KMS-11 (cell line): ENCODE results near the gene UHRF2.

Experiments
- H2AFZ ChIP-seq: fragments of 200-600 bp; sonication (generic); 2 replicates; pipeline ENCODE4 v1.6.1; 2016; ENCODE audit warnings: antibody characterized with exemption, mixed run types, low read depth
- H3K27ac ChIP-seq: fragments of 200-600 bp; sonication (generic); 2 replicates; pipeline ENCODE4 v1.6.1; 2016; ENCODE audit warnings: mild to moderate bottlenecking, mixed run types
- H3K27me3 ChIP-seq: fragments of 200-600 bp; sonication (generic); 2 replicates; pipeline ENCODE4 v1.6.1; 2017; ENCODE audit warnings: mild to moderate bottlenecking, low read depth, mixed run types, moderate library complexity; ENCODE audit not compliant: insufficient read depth
- H3K36me3 ChIP-seq: fragments of 200-600 bp; sonication (generic); 2 replicates; pipeline ENCODE4 v1.6.1; 2017; ENCODE audit warnings: mild to moderate bottlenecking, mixed run types; ENCODE audit not compliant: insufficient read depth
- H3K4me1 ChIP-seq: fragments of 200-600 bp; sonication (generic); 2 replicates; pipeline ENCODE4 v1.6.1; 2016; ENCODE audit warnings: mild to moderate bottlenecking, low read depth, mixed run types; ENCODE audit not compliant: poor library complexity, severe bottlenecking
- H3K4me2 ChIP-seq: fragments of 200-600 bp; sonication (generic); 2 replicates; pipeline ENCODE4 v1.7.0; 2016; ENCODE audit warnings: mild to moderate bottlenecking, mixed run types
- H3K4me3 ChIP-seq: fragments of 200-600 bp; sonication (generic); IDR thresholded peaks from 2 replicates; pipeline ENCODE4 v1.6.1; 2017; ENCODE audit warnings: low read depth, low read length, mixed read lengths; ENCODE audit not compliant: insufficient read depth
- H3K79me2 ChIP-seq: fragments of 200-600 bp; sonication (generic); 2 replicates; pipeline ENCODE4 v1.6.1; 2016; ENCODE audit warnings: low read depth, mixed run types; ENCODE audit not compliant: insufficient read depth
- H3K9ac ChIP-seq: fragments of 200-600 bp; sonication (generic); 2 replicates; pipeline ENCODE4 v1.6.1; 2016; ENCODE audit warnings: mild to moderate bottlenecking, mixed run types
- H4K20me1 ChIP-seq: fragments of 200-600 bp; sonication (generic); 2 replicates; pipeline ENCODE4 v1.6.1; 2016; ENCODE audit warnings: mild to moderate bottlenecking, mixed run types; ENCODE audit not compliant: insufficient read depth
- CTCF ChIP-seq: fragments of 200-600 bp; sonication (generic); conservative IDR thresholded peaks from 2 replicates; pipeline ENCODE4 v1.6.1; 2017; ENCODE audit warnings: low read depth, mild to moderate bottlenecking, antibody characterized with exemption, low read length, moderate library complexity, mixed read lengths

UHRF2 gene

GRCh38 chr9:6459718-6460117 lies 46.7 kb downstream of the UHRF2 start:
- H3K79me2 ChIP-seq: peaks cover 75% of the 10 kb centered on the region
- no peak for TF ChIP-seq CTCF
- no peak overlapping the region for H3K27ac ChIP-seq
- peaks cover 10% of the 10 kb centered on the region for H4K20me1 ChIP-seq
- H3K9ac ChIP-seq: no peak overlapping the region
- H3K36me3 ChIP-seq: no peaks in the 10 kb centered on the region
- no peak overlapping the region for H3K4me2 ChIP-seq
- no peak overlapping the region for H3K4me3 ChIP-seq
- H2AFZ ChIP-seq: no peak overlapping the region
- peaks cover 4% of the 10 kb centered on the region for H3K4me1 ChIP-seq
- no peaks in the 10 kb centered on the region for H3K27me3 ChIP-seq

GRCh38 chr9:6460189-6460768 lies 47.3 kb downstream of the UHRF2 start:
- H2AFZ ChIP-seq: no peak overlapping the region

GRCh38 chr9:6461619-6462018 lies 48.6 kb downstream of the UHRF2 start:
- Histone ChIP-seq H3K4me3 (no peak overlapping the region), H3K79me2 (peaks cover 62% of the 10 kb centered on the region), H3K27me3 (no peaks in the 10 kb centered on the region), H3K4me1 (peaks cover 4% of the 10 kb centered on the region), H4K20me1 (peaks cover 5% of the 10 kb centered on the region), H3K27ac (no peak overlapping the region), H3K4me2 (no peak overlapping the region), H3K36me3 (no peaks in the 10 kb centered on the region), H2AFZ (no peak overlapping the region), H3K9ac (no peak overlapping the region)
- TF ChIP-seq CTCF: no peak

More at GRCh38 chr9:6460189-6460768, 47.3 kb downstream of the UHRF2 start:
- no peak overlapping the region for H3K27ac ChIP-seq
- H3K27me3 ChIP-seq: no peaks in the 10 kb centered on the region
- H3K79me2 ChIP-seq: peaks cover 75% of the 10 kb centered on the region
- H3K36me3 ChIP-seq: no peaks in the 10 kb centered on the region
- no peak overlapping the region for H3K9ac ChIP-seq
- no peak overlapping the region for H3K4me2 ChIP-seq
- H3K4me3 ChIP-seq: no peak overlapping the region
- H4K20me1 ChIP-seq: peaks cover 10% of the 10 kb centered on the region
- H3K4me1 ChIP-seq: peaks cover 4% of the 10 kb centered on the region
- no peak for TF ChIP-seq CTCF

- Histone ChIP-seq H3K79me2 (peaks cover 30% of the 10 kb centered on the region), H3K9ac (no peak overlapping the region), H3K4me3 (no peak overlapping the region), H4K20me1 (0 out of 2 replicates have a peak, but pooled peaks cover 4% of the 10 kb centered on the region), H3K4me2 (no peak overlapping the region), H3K36me3 (no peaks in the 10 kb centered on the region), H3K27ac (no peak overlapping the region), H3K27me3 (no peaks in the 10 kb centered on the region), H2AFZ (no peak overlapping the region), H3K4me1 (no peaks in the 10 kb centered on the region)
- no peak for TF ChIP-seq CTCF
These were observed 54.1 kb downstream of the UHRF2 start for GRCh38 chr9:6467006-6467625.
